GM19240 (cell line): ENCODE results near the gene TNNT3.

Source experiments
- DNase-seq: peaks from one replicate; pipeline ENCODE4 v3.0.0; 2011; ENCODE audit warnings: low spot score; ENCODE audit not compliant: insufficient read length

TNNT3 gene

DNA sequence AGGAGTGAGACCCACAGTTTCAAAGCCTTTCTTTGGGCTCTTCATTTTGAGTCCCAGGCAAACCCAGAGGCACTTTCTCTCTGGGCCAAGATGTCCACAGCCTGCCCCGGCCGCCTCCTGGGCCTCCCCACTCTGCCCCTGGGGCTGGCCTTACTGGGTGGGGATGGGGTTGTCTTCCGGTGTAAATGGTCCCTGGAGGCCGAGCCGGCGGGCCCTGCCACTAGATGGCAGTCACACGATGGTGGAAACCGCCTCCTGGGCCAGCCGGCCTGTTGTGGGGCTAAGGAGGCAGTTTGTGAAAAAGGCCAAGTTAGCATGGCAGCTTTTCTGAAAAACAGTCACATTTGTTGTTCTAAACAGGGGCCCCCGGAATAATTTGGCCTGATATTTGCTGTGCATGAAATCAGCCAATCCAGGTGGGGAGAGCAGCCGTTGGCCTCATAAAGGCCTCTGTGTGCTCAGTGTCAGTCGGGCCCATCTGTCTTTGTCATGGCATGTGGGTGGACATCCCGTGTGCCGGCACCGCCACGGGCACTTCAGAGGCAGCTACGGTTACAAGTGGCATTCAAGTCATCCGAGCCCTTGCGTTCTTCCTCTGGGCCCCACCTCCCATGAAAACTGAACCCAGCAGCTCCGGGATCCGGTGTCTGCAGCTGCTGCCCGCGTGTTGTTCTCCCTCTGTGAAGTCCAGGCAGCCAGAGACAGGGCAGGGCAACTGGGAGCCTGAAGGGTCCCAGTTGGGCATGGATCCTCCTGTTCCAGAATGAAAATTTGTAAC is 34.2 kb downstream of the TNNT3 start:
- DNase-seq, result no peak

DNA sequence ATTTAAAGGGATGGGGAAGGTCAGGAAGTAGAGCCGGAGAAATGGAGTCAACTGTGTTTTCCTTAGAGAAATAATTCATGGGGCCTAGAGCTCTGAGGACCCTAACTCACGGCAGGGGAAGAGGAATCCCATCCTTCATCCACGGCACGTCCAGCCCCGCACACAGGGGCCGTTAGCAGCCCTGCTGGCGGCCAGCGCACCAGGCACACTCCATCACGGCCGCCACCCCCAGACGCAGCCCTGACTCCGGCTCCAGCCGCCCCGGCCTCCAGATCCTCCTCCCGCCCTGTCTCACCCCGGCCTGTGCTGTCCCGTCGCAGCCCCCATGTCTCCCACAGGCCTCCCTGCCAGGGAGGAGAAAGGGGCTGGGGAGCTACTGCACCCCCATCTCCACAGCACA is 38.9 kb downstream of the TNNT3 start:
- no peak for DNase-seq

DNA sequence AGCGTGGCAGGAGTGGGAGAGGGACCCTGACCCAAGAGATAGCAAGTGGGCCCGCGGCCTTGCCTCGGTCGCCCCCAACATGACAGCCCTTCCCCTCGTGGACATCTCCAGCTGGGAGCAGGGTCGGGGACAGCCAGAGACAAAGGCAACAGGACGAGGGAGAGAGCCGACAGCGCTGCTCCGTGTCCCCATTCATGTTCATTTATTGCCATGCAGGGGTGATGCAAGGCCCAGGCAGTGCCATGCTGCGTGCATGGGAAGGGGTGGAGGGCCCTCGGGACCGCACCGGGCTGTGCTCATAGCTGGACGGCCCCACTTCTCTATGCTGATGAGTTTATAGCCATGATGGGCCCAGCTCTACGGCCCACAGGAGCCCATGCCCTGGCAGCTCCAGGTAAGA is 40.3 kb downstream of the TNNT3 start:
- DNase-seq, result no peak

DNA sequence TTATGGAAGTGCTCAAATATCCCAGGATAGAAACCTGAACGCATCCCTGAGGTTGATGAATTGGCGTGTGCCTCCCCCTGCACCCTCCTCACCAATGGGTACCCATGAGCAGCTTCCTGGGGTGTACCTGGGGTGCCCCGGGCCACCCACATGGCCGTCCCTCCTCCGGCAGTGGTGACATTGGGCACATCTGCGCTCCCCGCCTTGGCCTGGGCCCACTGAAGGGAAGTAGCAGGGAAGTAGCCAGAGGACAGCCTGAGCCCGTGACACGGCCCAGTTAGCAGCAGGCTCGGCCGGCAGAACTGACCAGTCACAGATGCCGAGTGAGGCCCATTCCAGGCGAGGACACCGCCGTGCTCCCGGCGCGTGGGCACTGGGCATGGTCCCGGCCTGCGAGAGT is 44.4 kb downstream of the TNNT3 start:
- DNase-seq, result no peak

DNA sequence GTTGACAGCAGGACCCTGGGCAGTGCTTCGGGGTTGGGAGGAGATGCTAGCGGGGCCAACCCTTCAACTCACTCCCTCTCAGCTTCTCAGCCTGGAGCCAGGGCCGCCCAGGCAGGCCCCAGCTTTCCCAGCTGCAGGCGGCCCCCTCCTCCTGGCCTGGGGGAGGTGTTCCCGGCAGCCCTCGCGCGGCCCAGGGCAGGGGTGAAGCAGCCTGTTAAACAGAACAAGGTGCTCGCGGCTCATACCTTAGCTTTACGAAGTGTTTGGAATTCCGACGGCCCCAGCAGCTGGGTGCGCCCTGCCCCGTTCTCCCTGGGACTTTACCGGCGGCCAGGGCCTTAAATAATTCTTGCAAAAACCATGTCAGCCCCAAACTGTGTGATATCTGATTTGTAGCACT is 44.8 kb downstream of the TNNT3 start:
- no peak for DNase-seq

DNA sequence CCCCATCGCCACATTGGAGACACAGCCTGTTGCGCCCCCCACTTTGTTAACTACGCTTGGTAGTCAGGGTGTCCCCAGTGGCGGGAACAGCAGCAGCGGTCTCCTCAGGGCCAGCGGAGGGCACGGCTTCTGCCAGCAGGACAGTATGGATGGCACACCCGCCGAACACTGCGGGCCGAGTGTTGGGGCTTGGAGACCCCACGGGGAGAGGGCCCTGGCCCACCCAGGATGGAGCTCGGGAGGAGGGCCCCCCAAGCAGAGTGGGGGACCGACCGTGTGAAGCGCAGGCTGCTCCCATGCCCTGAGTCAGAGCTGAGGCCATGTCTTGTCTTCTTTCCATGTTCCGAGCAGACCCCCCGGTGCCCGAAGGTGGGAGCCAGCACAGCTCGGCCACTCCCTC is 45.5 kb downstream of the TNNT3 start:
- no peak for DNase-seq

DNA sequence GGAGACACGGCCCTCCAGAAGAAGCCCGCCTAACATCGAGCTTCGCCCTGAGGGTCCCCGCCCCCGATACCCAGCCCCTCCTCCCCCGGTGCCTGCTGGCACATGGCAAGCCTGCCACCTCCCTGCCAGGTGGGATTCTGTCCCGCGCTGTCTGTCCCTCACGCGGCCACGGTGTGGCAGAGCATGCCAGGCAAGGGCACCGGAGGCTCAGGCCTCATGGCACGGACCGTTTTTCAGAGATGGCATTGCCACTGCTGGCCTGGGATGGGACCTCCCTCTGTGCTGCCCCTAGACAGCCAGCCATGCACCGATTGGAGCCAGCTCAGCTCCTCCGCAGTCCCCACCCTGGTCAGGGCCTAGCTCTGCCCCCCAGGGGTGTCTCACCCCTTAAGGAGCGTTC is 47.0 kb downstream of the TNNT3 start:
- DNase-seq, result no peak

DNA sequence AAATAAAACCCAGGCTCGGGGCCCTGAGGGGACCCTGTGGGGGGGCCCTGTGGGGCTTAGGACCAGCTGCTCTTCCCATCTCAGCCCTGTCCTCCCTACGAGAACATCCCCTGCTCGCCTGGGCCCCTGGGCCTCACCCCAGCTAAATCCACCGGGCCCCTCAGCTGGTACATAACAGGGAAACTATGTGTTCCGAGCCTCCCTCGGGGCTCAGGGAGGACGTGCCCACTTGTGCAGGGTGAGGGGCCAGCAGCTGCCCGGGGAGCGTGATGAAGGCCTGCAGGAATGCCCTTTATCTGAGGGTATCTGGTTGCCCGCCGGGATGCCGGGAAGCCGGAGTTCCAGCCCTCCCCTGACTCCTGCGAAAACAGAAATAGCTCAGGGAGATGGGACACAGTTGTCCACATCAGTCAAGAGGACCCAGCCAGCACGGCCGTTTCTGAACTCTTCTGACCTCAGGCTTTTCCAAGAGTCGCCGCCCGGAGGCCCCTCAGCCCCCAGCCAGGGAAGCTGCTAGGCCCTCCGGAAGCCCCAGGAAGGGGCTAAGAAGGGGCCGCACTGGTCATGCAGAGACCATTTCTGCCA is 48.2 kb downstream of the TNNT3 start:
- DNase-seq, result no peak

DNA sequence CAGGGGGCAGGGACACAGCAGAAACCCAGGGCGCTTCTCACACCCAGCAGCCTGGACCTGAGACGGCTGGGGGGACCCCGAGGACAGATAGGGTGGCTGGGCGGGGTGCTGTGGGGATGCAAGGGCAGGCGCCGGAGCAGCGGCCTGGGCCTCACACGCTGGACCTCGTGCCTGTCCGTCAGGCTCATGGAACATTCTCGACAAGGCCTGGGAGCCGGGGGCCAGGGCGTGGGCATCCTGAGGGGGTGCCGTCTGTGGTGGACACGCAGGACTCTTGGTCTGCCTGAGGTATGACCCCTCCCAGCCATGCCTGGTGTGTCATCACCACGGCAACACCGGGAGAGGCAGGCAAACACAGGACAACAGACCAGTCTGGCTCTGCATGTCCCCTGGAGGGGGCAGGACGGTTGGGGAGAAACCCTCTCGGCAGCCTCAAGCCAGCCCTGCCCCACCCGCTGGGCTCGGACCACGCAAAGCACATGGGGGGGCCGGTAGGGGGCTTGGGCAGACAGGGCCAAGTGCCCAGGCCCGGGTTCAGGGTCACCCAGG is 49.0 kb downstream of the TNNT3 start:
- no peak for DNase-seq

DNA sequence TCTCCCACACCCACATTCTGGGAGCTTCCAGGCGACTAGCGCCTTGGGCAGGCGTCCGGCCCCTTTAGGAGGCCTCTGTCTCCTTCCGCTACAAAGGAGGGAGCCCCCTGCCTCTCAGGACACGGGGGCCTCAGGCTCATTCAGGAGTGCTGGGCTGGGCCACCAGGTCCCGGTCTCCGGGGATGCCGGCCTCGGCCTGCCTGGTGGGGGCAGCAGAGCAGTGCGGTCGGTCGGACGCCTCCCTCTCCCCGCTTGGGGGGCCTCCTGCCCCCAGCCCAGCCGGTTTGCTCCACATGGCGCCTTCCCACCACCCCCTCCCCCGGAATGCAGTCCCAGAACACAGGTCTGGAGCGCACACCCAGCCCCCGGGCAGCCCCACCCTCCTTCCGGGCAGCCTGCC is 49.5 kb downstream of the TNNT3 start:
- no peak for DNase-seq

DNA sequence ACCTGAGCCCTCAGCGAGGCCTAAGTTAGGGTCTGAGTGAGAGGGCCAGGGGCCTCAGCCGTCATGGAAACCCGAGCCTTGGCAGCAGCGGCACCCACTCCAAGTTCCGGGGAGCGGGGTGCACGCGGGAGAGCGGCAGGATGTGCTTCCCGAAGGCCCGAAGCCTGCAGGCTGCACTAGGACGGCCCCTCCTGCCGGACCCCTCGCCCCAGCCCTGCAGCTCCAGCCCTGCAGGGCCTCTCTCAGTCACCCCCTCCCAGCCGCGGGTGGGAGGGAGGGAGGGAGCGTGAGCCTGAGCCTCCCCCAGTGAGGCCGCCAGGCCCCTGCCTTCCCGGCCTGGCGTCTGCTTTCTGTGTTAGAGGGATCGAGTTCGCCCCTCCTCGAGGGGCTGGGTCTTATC is 50.3 kb downstream of the TNNT3 start:
- no peak for DNase-seq

DNA sequence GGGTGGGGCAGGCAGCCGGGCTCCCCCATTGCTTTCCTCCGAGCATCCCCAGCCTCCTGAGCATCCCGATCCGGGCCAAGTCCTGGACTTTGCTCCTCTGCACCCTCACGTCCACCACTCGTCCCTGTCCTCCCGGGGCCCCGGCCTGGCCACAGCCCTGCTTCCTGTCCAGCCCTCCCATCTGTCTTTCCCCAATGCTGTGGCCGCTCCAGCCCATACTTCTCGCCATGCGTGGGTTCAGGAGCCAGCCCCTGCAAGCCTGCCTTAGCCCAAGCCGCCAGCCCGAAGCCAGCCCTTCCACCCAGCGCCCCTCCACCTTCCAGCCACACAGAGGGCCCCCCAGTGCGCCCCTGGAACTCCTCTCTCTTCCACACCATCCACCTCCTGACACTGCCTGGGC is 51.5 kb downstream of the TNNT3 start:
- DNase-seq, result no peak

DNA sequence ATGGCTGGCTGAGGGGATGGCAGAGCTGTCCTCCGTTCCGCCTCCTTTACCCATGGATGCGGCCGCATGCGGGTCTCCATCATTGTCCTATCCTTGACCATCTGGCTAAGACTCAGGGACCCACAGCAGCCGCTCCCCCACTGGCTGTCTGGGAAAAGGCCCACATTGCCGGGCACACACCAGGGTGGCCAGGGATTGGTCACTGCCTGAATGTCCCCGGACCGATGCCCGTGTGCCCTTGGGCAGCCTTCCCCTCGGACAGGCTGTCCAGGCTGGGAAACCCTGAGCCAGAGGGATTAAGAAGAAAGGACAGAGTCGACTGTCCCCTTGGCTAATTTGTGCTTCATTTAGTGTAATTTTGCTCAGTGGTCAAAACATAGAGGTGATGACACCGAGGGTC is 55.7 kb downstream of the TNNT3 start:
- no peak for DNase-seq

DNA sequence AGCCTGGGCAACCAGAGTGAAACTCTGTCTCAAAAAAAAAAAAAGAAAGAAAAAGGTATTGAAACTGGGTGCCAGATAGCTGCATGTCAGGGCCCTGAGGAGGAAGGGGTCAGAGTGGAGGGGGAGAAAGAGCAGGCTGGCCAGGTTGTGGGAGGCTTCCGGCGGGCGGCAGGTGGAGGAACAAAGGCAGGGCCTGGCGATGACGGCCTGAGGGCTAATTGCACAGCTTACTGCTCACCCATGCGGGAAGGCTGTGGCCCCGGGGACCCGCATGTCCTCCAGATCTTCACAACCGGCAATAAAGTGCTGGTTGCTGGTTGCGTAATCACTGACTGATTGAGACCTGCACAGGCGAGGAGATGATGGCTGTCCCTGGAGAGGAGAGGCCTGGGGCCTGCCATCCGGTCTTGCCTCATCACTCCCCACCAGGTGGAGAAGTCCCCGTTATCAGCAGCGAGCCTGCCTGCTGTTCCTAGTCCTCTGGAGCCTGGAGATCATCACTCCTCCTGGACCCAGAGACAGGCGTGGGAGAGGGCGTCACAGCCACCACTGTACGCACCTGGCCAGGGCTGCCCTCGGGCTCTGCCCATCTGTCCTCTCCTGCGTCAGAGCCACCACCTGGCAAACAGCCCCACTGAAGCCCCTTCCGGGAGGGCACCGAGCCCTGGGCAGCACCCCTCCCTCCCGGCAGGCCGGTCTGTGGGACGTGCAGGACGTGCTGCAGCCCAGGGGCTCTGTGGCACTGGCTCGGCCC is 59.4 kb downstream of the TNNT3 start:
- DNase-seq, result no peak

DNA sequence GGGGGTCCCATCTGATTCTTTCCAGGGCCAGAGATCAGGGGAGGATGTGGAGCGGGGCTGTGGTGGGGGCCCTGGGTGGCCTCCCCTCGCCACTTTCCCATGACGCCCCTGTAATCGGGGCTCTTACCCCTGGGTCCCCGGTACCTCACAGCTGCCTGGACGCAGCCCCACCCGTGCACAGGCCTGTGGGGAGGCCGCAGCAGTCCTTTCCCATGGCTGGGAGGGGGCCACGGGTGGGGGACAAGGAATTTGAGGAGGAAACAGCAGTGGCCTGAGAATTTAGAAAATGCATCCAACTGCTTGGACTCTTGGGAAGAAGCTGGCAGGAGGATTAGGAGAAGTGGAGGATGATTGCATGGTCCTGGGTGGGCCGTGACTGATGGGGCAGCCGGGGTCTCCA is 60.1 kb downstream of the TNNT3 start:
- no peak for DNase-seq

DNA sequence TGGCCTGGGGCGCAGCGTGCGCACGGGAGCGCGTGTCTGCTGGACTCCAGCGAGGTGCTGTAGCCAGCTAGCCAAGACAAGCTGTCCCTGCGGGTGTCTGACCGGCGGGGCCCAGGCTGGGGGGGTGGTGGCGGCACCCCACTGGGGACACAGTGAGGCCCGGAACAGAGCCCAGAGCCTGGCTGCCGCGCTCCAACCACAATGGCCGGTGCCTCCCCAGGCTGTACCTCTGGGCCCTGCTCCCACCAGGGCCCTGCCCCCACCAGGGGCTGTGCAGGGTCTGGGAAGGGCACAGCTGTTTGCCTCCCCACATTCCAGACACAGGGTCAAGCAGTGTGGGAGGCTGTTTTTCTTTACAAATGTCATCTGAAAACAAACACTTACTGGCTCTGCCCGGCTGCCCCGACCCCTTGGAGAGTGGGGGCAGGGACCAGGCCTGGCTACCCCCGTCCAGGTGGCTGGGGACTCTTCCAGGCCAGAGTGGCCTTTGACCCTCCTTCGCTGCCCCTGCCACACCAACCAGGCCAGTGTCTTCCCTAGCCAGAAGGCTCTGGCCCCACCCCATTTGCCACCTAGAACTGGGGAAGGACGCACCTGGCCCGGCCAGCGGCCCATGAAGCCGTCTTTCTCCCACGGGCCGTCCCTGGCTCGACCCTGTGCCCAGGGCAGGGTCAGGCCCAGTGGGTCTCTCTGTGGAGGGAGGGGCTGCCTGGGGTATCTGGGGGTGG is 63.5 kb downstream of the TNNT3 start:
- DNase-seq, result no peak

DNA sequence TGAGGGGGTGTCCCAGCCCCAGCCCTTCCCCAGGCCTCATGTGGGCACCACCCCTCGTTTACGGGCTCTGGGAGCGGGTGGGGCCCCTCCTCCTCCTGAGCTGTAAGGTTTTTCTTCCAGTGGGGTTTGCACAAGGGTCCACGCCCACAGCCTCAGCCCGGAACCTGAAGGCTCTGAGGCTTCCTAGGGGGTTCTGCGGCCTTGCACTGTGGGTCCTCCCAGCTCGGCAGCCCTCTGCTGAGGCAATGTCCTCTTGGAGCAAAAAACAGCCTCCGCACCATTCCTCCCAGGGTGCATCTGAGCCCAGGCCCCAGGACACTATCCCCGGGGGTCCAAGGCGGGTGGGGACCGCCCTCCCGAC is 64.1 kb downstream of the TNNT3 start:
- DNase-seq, result no peak

DNA sequence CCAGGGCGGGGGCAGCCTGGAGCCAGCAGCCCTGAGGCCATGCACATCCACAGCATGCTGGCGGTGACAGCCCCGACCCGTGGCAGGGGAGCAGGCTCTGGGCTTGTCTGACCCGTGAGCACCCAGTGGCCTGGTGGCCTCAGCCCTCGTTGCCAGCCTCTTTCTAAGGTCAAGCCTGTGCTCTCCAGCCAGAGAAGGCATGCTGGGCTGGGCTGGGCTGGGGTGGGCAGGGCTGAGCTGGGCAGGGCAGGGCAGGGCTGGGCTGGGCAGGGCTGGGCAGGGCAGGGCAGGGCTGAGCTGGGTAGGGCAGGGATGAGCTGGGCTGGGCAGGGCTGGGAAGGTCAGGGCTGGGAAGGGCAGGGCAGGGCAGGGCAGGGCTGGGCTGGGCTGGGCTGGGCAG is 67.5 kb downstream of the TNNT3 start:
- DNase-seq, result no peak

DNA sequence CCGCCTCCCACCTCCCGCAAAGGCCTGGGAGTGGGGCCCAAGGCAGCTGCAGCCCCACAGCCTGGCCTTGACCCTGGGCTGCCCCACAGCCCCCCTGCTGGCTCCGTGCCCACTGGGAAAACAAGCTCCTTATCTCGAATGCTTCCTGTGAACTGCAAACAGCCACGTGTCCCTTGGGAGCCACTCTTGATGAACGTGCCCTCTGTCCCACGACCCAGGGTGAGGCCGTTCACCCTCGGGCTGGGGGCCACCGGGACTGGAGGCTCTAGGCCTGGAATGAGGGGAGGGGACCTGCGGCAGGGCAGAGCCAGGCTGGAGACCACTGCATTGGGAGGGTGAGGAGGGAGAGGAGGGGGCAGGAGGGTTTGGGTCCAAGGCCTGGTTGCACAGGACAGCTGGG is 68.7 kb downstream of the TNNT3 start:
- no peak for DNase-seq
